Right atrium auricular region (tissue), 2 donors: ENCODE measurements around the gene TNFRSF25. TPM values are rescaled to one million over a fixed set of nuclear protein-coding genes. Genes with fewer than 3 reads are reported as not detected.

Source experiments
- DNase-seq: peaks from one replicate; pipeline ENCODE4 v3.0.0-alpha.2; 2019; ENCODE audit warnings: low spot score
- H3K27ac ChIP-seq, 2 donors: fragments of 200-600 bp; sonication (generic); 1 replicate in 1 of 2; 2 replicates in 1 of 2; pipeline ENCODE4 v1.5.1; 2016 to 2019
- H3K27me3 ChIP-seq, 2 donors: fragments of 200-600 bp; sonication (generic); one replicate each; pipeline versions ENCODE4 v1.5.1 to v1.6.0; 2017 to 2019
- H3K36me3 ChIP-seq: fragments of 200-600 bp; sonication (generic); one replicate; pipeline ENCODE4 v1.5.1; 2016
- H3K4me1 ChIP-seq, 2 donors: fragments of 200-600 bp; sonication (generic); one replicate each; pipeline versions ENCODE4 v1.5.1 to v1.6.0; 2017 to 2019
- H3K4me3 ChIP-seq, 2 donors: fragments of 200-600 bp; sonication (generic); 1 replicate in 1 of 2; 2 replicates in 1 of 2; pipeline ENCODE4 v1.5.1; 2017 to 2019; ENCODE audit warnings: mild to moderate bottlenecking in 1 of 2, moderate library complexity in 1 of 2
- H3K9me3 ChIP-seq, 2 donors: fragments of 200-600 bp; sonication (generic); one replicate each; pipeline ENCODE4 v1.5.1; 2019
- total RNA-seq, 2 donors: library from RNA; depleted of rRNA; stranded (reverse); fragments of >200 nt; gene quantifications; one replicate each; pipeline ENCODE4 v1.1.0, GENCODE V29; 2016
- TF ChIP-seq, protein P1 (sequence below), 2 donors: fragments of 200-600 bp; sonication (generic); IDR thresholded peaks; one replicate each; pipeline ENCODE4 v1.5.1; 2019; ENCODE audit warnings: antibody characterized with exemption in 2 of 2

The TNFRSF25 gene
- total RNA-seq, 2 donors from 2014 or later: 4.4 to 7.4 TPM

DNA sequence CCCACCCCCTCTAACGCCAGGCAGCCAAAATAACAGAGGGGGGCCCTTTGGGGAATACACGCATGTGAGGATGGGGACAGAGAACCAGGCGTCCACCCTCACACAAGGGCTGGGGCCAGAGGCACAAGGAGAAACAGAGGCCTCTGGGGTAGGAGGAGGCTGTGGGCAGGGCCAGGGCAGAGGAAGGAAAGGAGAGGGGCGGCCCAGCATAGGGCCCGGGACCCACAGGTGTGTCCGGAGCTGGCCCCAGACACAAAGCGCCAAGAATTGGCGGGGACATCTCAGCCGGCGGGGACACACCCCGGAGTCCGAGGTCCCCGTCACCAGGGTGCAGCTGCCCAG lies 18.8 kb upstream of the TNFRSF25 start:
- no peak for DNase-seq
- Histone ChIP-seq H3K27me3 (no peaks in the 10 kb centered on the region), H3K9me3 (no peaks in the 10 kb centered on the region), H3K36me3 (no peaks in the 10 kb centered on the region), H3K4me3 (peak overlapping the region; percentile 39 to 60), H3K27ac (peak overlapping the region; percentile 52 to 55), H3K4me1 (peaks cover 0 to 33% of the 10 kb centered on the region in 2 donors)
- TF ChIP-seq, protein P1, sequence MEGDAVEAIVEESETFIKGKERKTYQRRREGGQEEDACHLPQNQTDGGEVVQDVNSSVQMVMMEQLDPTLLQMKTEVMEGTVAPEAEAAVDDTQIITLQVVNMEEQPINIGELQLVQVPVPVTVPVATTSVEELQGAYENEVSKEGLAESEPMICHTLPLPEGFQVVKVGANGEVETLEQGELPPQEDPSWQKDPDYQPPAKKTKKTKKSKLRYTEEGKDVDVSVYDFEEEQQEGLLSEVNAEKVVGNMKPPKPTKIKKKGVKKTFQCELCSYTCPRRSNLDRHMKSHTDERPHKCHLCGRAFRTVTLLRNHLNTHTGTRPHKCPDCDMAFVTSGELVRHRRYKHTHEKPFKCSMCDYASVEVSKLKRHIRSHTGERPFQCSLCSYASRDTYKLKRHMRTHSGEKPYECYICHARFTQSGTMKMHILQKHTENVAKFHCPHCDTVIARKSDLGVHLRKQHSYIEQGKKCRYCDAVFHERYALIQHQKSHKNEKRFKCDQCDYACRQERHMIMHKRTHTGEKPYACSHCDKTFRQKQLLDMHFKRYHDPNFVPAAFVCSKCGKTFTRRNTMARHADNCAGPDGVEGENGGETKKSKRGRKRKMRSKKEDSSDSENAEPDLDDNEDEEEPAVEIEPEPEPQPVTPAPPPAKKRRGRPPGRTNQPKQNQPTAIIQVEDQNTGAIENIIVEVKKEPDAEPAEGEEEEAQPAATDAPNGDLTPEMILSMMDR (IDR thresholded peaks at IDR 0.05): no peak

DNA sequence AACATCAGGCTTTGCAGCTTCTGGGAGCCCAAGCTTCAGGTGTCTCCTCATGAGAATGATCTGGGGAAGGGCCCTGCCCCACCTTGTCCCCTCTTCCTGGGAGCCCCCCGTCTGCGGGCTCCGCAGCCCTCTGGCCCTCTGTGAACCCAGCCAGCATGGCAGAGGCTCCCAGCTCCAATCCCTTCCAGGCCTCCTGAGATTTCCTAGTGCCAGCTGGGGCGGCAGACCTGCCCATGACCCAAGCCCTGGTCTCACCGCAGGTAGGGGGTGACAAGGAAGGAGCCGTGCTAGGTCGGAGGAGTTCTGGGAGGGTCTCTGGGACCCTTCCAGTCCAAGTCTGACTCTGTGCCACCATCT lies 17.8 kb upstream of the TNFRSF25 start:
- Histone ChIP-seq H3K4me1 (peaks cover 0 to 22% of the 10 kb centered on the region in 2 donors), H3K4me3 (no peak overlapping the region), H3K36me3 (no peaks in the 10 kb centered on the region), H3K9me3 (no peaks in the 10 kb centered on the region), H3K27ac (no peak overlapping the region), H3K27me3 (no peaks in the 10 kb centered on the region)
- no peak for DNase-seq
- TF ChIP-seq, protein P1 (IDR thresholded peaks at IDR 0.05): no peak

DNA sequence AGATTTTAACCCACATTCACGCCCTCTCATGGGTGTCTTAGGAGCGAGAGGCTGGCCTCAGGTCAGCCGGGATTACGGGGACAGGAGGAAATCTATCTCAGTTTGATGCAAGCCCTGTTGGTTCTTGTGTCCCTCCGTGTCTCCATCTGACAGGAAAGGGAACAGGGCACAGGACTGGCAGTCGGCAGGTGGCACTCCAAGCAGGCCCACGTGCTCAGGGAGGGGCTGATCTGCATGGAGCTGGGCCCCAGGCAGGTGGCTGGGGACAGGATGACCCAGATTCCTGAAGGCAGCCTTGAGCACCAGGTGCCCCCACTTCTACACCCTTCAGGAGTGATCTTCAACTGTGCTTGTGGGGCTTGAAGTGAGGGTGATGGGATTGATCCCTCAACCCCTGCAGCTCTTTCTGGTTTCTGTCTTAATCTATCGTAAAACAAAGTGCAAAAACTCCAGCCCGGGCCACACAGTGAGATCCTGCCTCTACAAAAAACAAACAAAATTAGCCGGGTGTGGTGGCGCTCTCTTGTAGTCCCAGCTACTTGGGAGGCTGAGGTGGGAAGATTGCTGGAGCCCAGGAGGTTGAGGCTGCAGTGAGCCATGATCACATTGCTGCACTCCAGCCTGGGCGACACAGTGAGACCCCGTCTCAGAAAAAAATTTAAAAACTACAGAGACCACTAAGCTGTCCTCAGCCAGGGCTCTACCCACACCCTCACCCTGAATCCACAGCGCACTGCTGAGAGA lies 17.2 kb upstream of the TNFRSF25 start:
- H3K9me3 ChIP-seq: no peaks in the 10 kb centered on the region
- TF ChIP-seq, protein P1 (IDR thresholded peaks at IDR 0.05): no peak
- H3K36me3 ChIP-seq: no peaks in the 10 kb centered on the region
- DNase-seq: no peak
- peaks cover 0 to 21% of the 10 kb centered on the region in 2 donors for H3K4me1 ChIP-seq
- H3K27me3 ChIP-seq: no peaks in the 10 kb centered on the region
- no peak overlapping the region for H3K4me3 ChIP-seq
- no peak overlapping the region for H3K27ac ChIP-seq

DNA sequence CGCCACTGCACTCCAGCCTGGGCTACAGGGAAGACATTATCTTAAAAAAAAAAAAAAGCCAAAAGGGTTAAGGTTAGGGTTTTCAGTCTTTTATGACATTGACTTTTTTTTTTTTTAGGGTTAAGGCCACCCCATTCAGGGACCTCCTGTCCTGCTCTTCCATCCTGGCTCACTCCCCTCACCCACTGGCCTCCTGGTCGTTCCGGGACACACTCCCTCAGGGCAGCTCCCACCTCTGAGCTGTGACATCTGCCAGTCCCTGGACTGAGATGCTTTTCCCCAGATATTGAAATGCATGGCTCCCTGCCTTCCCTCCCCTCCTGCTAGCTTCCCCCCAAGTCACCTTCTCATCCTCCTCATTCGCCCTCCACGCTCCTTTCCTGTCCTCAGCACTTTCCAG lies 15.8 kb upstream of the TNFRSF25 start:
- Histone ChIP-seq H3K9me3 (no peaks in the 10 kb centered on the region), H3K4me3 (no peak overlapping the region), H3K36me3 (no peaks in the 10 kb centered on the region), H3K4me1 (peaks cover 0 to 20% of the 10 kb centered on the region in 2 donors), H3K27me3 (no peaks in the 10 kb centered on the region), H3K27ac (no peak overlapping the region)
- TF ChIP-seq, protein P1 (IDR thresholded peaks at IDR 0.05): no peak
- no peak for DNase-seq

DNA sequence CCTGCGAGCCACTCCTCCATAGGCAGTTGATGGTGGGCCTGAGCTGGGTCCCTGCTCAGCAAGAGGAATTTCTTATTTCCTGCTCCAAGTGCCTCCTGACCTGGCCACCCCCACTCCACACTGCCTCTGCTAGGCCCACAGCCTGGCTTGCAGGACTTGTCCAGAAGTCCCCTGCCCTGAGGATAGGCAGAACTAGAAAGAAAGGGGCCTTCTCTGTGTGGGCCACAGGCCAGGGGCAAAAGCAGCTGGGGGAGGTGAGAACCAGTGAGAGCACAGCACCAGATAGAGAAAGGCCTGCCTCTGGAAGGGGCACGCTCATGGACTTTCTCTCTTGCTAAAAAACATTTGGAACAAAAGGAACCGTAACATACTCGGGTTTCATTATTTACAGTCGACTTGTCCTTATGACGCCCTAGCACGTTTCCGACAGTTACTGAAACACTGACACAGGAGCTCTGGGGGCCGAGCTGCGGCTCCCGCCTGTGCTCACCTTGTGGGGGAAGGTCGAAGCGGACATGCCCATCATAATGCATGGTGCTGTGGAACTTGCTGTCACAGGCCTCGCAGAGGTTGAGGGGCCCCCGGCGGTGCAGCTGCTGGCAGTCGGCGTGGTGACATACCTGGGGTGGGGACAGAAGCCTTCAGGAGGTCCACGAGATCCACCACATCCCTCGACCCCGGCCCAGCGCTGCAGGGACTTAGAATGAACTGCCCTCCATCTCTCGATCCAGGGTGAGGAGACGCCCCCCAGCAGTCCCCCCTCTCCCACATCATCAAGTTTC lies 11.3 kb upstream of the TNFRSF25 start:
- Histone ChIP-seq H3K36me3 (peaks cover 20% of the 10 kb centered on the region), H3K27ac (no peak overlapping the region)
- no peak for DNase-seq

More for the DNA sequence above, 11.3 kb upstream of the TNFRSF25 start:
- Histone ChIP-seq H3K4me3 (no peak overlapping the region), H3K27me3 (no peaks in the 10 kb centered on the region), H3K9me3 (no peaks in the 10 kb centered on the region), H3K4me1 (peaks cover 0 to 6% of the 10 kb centered on the region in 2 donors)
- TF ChIP-seq, protein P1 (IDR thresholded peaks at IDR 0.05): no peak
